Gastrocnemius medialis (tissue), 4 donors: ENCODE data around the gene DERL3.

Source experiments
- CTCF ChIP-seq, 5 experiments: fragments of 450-650 bp in 3 of 5; fragments of 200-600 bp in 2 of 5; sonication (generic) in 2 of 5; IDR thresholded peaks in 4 of 5; conservative IDR thresholded peaks in 1 of 5; 1 replicate in 4 of 5; 2 replicates in 1 of 5; pipeline ENCODE4 v1.5.1; 2016 to 2019; ENCODE audit warnings: antibody characterized with exemption in 5 of 5, mild to moderate bottlenecking in 3 of 5, moderate library complexity in 3 of 5
- POLR2A ChIP-seq, 2 donors: fragments of 450-650 bp; IDR thresholded peaks; one replicate each; pipeline ENCODE4 v1.6.1; 2017; ENCODE audit warnings: antibody characterized with exemption in 2 of 2, mild to moderate bottlenecking in 2 of 2, moderate library complexity in 2 of 2

- TF ChIP-seq CTCF (IDR thresholded peaks at IDR 0.05 in 4 of 5, conservative IDR thresholded peaks at IDR 0.05 in 1 of 5) (no peak), POLR2A (IDR thresholded peaks at IDR 0.05) (no peak)
Observed at GRCh38 chr22:23800297-23801237, 38.2 kb downstream of the DERL3 start.
